GM12864 (cell line): Measurements from ENCODE around the gene LARGE1.

ENCODE experiments used
- DNase-seq: peaks from one replicate; pipeline ENCODE4 v3.0.0-alpha.2; 2011; ENCODE audit warnings: low read depth
- H3K4me3 ChIP-seq: 2 replicates; pipeline ENCODE4 v1.5.1; 2011; ENCODE audit warnings: mild to moderate bottlenecking, low read depth, low read length, control low read depth
- TF ChIP-seq, protein P1 (sequence below): IDR thresholded peaks from 2 replicates; pipeline ENCODE4 v1.5.1; 2011; ENCODE audit warnings: low read depth, mild to moderate bottlenecking, moderate library complexity, low read length, control low read depth, inconsistent platforms; ENCODE audit errors: missing control alignments

The LARGE1 gene

DNA sequence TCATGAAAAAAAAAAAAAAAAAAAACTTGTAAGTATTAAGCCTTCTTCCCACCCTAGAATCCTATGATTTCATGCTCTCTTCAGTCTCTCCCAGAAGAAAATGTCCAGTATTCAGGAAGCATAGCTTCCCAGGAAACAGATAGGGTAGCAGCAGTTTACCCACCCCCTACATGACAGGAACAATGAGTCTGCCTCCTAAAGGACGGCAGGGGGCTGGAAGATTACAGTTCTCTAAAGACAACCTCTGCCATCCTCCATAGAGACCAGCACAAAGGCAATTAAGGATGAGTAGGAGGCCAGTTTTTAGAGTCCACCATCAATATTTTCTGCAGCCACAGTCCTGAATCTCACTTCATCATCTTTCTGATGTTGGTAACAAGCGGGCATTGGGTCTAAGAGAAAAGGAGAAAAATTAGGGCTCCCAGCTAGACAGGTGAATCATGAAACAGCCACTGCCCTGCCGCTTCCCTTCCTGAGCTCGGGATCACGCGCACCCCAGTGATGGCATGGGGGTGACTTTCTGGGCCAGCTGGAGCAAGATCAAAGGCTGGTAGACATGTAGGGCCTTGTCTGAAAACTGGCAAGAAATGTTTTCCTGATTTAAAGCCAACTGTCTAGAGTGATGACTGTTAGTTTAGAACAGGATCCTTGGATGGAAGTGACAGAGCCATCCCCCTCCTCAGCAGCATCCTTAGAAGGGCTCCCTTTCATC, 322.8 kb downstream of the LARGE1 start:
- no peak for DNase-seq
- no peak overlapping the region for H3K4me3 ChIP-seq
- TF ChIP-seq, protein P1, sequence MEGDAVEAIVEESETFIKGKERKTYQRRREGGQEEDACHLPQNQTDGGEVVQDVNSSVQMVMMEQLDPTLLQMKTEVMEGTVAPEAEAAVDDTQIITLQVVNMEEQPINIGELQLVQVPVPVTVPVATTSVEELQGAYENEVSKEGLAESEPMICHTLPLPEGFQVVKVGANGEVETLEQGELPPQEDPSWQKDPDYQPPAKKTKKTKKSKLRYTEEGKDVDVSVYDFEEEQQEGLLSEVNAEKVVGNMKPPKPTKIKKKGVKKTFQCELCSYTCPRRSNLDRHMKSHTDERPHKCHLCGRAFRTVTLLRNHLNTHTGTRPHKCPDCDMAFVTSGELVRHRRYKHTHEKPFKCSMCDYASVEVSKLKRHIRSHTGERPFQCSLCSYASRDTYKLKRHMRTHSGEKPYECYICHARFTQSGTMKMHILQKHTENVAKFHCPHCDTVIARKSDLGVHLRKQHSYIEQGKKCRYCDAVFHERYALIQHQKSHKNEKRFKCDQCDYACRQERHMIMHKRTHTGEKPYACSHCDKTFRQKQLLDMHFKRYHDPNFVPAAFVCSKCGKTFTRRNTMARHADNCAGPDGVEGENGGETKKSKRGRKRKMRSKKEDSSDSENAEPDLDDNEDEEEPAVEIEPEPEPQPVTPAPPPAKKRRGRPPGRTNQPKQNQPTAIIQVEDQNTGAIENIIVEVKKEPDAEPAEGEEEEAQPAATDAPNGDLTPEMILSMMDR: no peak

DNA sequence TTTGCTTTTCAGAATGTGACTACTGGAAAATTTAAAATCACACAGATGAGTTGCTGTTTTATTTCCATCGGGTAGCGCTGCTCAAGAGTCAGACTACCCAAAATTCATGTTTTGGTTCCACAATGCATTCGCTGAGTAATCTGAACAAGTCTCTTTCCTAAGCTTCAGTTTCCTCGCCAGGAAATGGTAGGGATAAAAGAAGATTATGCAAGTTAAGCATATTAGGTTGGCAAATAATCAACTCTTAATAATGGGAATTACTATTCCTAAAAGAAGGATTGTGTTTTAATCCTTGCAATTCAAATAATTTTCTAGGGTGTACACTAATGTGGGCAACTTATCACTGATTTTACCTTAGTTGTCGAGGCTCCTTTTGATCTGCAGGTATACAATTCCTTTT, 326.5 kb downstream of the LARGE1 start:
- H3K4me3 ChIP-seq: no peak overlapping the region
- DNase-seq: no peak
- TF ChIP-seq, protein P1: no peak

DNA sequence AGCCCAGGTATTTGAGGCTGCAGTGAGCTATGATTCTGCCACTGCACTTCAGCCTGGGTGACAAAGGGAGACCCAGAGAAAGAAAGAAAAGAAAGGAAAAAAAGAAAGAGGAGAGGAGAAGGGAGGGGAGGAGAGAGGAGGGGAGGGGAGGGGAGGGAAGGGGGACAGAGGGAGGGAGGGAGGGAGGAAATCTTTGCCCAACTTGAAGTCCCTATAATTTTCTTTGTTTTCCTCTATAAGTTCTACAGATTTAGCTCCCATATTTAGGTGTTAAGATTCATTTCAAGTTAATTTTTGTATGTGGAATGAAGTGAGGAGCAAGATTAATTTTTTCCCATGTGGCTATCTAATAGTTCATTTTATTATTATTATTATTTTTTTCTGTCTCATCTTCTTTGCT, 328.3 kb downstream of the LARGE1 start:
- no peak overlapping the region for H3K4me3 ChIP-seq
- DNase-seq: no peak
- TF ChIP-seq, protein P1: no peak

DNA sequence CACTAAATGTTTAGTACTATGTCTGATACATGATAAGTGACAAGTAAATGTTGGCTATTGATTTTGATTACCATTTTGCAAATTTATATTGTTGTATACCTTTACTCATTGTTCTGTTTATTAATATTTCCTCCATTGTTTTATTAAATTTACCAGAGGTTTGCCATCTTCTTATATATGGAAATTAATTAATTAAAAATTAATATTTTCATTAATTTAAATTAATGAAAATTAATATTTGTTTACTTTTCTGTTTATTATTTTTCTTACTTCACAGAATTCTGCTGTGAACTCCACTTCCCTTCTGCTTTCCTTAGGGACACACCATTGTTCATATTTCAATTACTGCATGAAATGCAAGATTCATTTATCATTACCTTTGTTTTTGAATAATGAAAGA, 331.0 kb downstream of the LARGE1 start:
- TF ChIP-seq, protein P1: no peak
- DNase-seq: no peak
- no peak overlapping the region for H3K4me3 ChIP-seq

DNA sequence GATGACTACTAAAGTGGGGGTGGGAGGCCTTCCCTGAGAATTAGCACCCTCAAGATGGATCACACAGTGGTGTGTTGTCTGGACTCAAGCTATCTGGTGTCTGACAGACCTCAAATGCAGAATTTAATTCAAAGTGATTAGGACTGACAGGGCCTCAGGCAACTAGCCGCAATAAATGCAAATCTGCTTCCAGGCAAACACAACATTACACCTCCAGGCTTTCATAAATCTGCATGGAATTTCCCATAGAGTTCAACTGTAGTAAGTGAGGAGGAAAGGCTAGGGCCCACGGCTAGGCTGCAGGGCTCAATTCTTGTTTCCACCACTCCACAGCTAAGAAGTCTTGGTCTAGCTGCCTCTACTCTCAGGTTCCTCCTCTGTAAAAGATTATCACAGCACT, 331.4 kb downstream of the LARGE1 start:
- no peak overlapping the region for H3K4me3 ChIP-seq
- no peak for DNase-seq
- TF ChIP-seq, protein P1: no peak

DNA sequence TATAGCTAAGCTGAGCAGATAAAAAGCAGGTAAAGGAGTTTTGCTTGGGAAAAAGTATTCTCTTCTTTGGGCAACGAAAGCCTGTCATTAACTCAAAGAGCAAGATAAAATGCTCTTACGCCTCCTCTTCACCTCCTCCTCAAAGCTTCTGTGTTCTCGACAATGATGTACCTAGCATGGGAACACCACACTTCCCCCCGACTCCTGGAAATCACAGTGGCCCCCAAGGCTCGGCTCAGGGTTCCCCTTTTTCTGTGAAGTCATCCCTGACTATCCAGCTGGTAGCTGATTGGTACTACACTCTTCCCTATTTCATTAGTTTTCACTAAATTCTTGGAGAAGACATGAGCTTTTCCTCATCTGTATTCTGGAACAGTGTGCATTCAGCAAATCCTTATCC, 336.1 kb downstream of the LARGE1 start:
- TF ChIP-seq, protein P1: no peak
- DNase-seq: no peak
- H3K4me3 ChIP-seq: no peak overlapping the region

DNA sequence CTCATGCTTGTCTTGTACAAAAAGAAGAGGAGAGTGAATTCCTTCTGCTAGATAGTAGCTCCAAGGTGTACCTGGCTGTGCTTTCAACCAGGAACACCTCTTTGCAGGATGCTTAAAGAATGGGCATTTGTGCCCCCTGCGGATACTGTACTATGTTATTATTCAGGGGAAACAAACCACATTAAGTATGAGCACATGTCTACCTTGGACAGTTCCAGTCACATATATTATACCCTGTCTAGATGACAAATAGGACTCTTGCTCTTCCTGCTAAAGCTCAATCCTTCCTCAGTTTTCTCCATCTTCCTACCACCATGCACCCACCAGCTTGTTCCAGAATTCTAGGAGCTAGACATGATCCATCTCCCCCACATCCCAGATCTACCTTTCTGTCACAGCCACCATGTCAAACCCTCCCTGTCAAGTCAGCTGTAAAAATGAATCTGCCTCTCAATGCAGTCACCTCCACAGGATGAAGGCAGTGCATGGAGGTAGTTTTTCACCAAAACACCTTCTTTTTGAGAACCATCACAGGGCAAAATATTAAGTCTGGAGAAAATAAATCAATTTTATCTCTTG, 337.4 kb downstream of the LARGE1 start:
- TF ChIP-seq, protein P1: no peak
- DNase-seq: no peak
- no peak overlapping the region for H3K4me3 ChIP-seq
